HT1080 (cell line): ENCODE data around the gene ATXN2L. TPM values are rescaled to one million over a fixed set of nuclear protein-coding genes. Genes with fewer than 3 reads are reported as not detected.
A peak's percentile ranks its signal among the peaks of the same experiment; 100 is the strongest.

ENCODE experiments used
- DNase-seq: peaks from one replicate; pipeline ENCODE4 v3.0.0-alpha.2; 2015; ENCODE audit warnings: low read depth
- total RNA-seq: library from RNA; depleted of rRNA; stranded (reverse); fragments of >200 nt; shearing (Covaris generic); gene quantifications from 2 replicates; pipeline ENCODE4 v1.2.3, GENCODE V29; 2014

Gene ATXN2L
- total RNA-seq, 1 experiment from 2014 or later = 57.7 TPM

GRCh38 chr16:28835864-28836760, 13.3 kb downstream of the ATXN2L start:
- DNase-seq = no peak

GRCh38 chr16:28836761-28837064, 13.9 kb downstream of the ATXN2L start:
- DNase-seq = no peak

- DNase-seq = no peak
Measured at GRCh38 chr16:28837672-28838557, 15.1 kb downstream of the ATXN2L start.

- DNase-seq = no peak
Measured at GRCh38 chr16:28838558-28838918, 15.7 kb downstream of the ATXN2L start.

- no peak for DNase-seq
Measured at GRCh38 chr16:28839004-28839639, 16.3 kb downstream of the ATXN2L start.

GRCh38 chr16:28839899-28840298, 17.1 kb downstream of the ATXN2L start:
- no peak for DNase-seq

GRCh38 chr16:28842696-28843095, 19.9 kb downstream of the ATXN2L start:
- DNase-seq = no peak

GRCh38 chr16:28843766-28844165, 21.0 kb downstream of the ATXN2L start:
- no peak for DNase-seq

GRCh38 chr16:28844226-28844885, 21.6 kb downstream of the ATXN2L start:
- DNase-seq = no peak

GRCh38 chr16:28845293-28845692, 22.5 kb downstream of the ATXN2L start:
- DNase-seq = peak; percentile 60

GRCh38 chr16:28845761-28846079, 22.9 kb downstream of the ATXN2L start:
- DNase-seq = no peak

- DNase-seq = peak; percentile 99
Measured at GRCh38 chr16:28846080-28846932, 23.5 kb downstream of the ATXN2L start, which contains the start of gene TUFM. Gene TUFM, minus strand, starts transcription at chr16:28846348. Its CDS starts 79 bp downstream, at chr16:28846269.

- no peak for DNase-seq
Measured at GRCh38 chr16:28846933-28847273, 24.1 kb downstream of the ATXN2L start.

- peak; percentile 47 for DNase-seq
Measured at GRCh38 chr16:28858421-28858820, 35.6 kb downstream of the ATXN2L start.

GRCh38 chr16:28859326-28859725, 36.5 kb downstream of the ATXN2L start:
- no peak for DNase-seq

GRCh38 chr16:28863929-28864793, 41.4 kb downstream of the ATXN2L start:
- no peak for DNase-seq

GRCh38 chr16:28865001-28865688, 42.3 kb downstream of the ATXN2L start:
- no peak for DNase-seq

GRCh38 chr16:28865722-28866453, 43.1 kb downstream of the ATXN2L start:
- no peak for DNase-seq
